Stimulated activated CD4-positive, alpha-beta T cell treated with anti-CD3 and anti-CD28 coated beads, Interleukin-1b, Interleukin-23, amount 100 ng/mL, for 24 hours (primary cell): ENCODE measurements around the gene HSD11B1L.

Experiments
- DNase-seq, 4 experiments: peaks; one replicate each; pipeline ENCODE4 v3.0.0-alpha.2; 2020; ENCODE audit warnings: low read depth in 4 of 4, low spot score in 1 of 4

Gene HSD11B1L

GRCh38 chr19:5666921-5667610 is 13.8 kb upstream of the HSD11B1L start:
- DNase-seq, result no peak

DNA sequence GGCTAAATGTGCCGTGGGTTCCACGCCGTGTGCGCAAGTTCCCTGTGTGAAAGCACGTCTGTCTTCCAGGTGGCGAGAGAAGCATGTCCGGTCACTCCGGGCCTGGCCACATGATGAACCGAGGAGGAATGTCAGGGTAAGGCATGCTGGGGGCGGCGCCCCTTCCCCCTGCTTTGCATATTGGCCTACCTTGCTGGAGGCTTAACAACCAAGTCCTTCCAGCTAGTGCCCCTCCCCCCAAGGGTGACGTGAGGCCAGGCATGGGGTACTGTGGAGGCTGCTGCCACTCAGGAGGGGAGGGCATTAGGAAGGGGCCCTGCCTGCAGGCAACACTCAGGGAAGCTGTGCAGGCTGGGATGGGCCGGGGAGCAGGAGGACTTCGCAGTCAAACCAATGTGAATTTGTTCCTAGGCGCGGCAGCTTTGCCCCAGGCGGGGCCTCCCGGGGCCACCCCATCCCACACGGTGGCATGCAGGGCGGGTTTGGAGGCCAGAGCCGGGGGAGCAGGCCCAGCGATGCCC is 13.0 kb upstream of the HSD11B1L start:
- no peak for DNase-seq

GRCh38 chr19:5669212-5669611 is 11.6 kb upstream of the HSD11B1L start:
- no peak for DNase-seq

- DNase-seq, result no peak
Measured at GRCh38 chr19:5671600-5671999, 9.2 kb upstream of the HSD11B1L start.

DNA sequence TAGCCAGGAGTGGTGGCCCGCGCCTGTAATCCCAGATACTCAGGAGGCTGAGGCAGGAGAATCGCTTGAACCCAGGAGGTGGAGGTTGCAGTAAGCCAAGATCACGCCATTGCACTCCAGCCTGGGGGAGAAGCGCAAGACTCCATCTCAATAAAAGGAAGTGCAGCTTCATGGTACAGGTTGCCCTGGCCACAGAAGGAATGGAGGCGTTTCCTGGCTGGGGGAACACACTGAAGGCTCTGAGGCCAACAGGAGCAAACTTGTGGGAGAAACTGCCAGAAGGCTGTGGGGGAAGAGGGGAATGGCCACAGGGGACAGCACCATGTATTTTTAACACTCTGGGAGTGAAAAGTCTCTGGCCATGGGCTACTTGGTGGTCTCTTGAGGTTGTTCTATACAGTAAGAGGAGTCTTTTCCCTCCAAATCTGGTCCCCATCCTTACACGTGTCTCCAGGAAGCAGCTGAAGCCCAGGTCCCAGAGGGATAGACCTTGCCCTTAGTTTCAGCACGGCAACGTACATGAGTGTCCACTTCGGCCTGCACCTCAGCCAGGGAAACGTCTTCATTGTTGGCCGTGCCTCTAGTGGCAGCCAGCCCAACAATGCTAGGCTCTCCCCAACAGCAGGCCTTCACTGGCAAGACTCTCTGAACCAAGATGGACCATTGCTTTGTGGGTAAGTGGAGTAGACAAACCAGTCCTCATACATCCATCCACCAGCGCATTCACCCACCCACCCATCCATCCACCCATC is 7.9 kb upstream of the HSD11B1L start:
- no peak for DNase-seq

DNA sequence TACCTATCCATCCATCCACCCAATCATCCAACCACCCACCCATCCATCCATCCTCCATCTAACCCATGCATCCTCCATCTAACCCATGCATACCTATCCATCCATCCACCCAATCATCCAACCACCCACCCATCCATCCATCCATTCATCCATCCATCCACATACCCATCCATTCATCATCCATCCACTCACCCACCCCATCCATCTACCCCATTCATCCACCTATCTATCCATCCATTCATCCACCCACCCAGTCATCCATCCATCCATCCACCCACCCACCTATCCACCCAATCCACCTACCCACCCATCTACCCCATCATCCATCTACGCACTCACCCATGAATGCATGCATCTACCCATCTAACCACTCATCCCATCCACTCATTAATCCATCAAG is 7.1 kb upstream of the HSD11B1L start:
- no peak for DNase-seq

- DNase-seq, result no peak
Measured at GRCh38 chr19:5674714-5675113, 6.1 kb upstream of the HSD11B1L start.

GRCh38 chr19:5676105-5676771 is 4.6 kb upstream of the HSD11B1L start:
- no peak for DNase-seq

DNA sequence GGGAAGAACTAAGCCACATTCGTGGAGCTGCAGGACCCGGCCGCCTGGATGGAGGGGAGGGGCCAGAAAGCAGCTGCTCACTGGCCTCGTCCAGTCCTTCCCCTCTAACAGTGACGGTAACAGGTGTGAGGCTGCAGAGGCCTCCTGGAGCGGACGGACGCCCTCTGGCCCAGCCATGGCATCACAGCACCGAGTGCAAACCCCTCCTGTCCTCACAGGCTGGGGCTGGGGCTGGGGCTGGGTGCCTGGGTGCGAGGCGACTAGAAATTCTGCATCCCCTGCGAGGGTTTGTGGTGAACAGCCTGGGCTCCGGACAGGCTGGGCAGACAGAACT is 4.1 kb upstream of the HSD11B1L start:
- DNase-seq, result no peak

GRCh38 chr19:5677136-5677535 is 3.7 kb upstream of the HSD11B1L start:
- no peak for DNase-seq

GRCh38 chr19:5677580-5677979 is 3.2 kb upstream of the HSD11B1L start:
- DNase-seq, result no peak

GRCh38 chr19:5678071-5678718 is 2.6 kb upstream of the HSD11B1L start:
- DNase-seq, result no peak

GRCh38 chr19:5679289-5680083 is 1.3 kb upstream of the HSD11B1L start:
- DNase-seq, result no peak

DNA sequence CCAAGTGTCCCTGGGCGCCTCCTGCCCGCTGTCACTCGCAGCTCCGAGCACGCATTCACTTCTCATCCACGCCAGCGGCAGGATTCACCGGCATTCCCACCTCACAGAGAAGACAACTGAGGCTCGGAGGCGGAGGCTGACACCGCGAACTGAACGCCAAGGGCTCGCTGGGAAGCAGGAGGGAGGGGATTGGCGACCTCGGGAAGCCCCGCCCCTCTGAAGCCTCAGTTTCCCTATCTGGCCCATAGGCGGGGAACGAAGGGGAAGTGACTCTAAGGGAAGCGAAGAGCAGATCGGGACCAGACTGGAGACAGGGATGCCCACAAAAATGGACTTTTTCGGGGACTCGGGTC is 767 bp upstream of the HSD11B1L start:
- no peak for DNase-seq

- no peak for DNase-seq
Measured at GRCh38 chr19:5681391-5682106, 722 bp downstream of the HSD11B1L start.

DNA sequence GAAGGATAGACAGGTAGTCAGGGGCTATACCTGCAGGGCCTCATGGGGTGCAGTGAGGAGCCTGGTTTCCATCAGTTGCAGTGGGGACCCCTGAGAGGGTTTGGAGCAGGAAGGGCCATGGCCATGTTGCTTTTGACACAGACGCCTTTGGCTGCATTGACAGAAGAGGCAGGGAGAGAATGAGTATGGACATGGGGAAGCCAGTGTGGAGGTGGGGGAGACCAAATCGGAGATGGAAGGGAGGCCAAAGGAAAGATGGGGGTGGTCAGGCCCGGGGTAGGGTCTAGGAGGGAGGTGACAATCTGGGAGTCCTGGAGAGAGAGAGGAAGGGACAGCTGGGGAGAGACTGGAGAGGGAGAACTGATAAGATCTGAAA is 1.3 kb downstream of the HSD11B1L start:
- DNase-seq, result no peak

GRCh38 chr19:5683177-5683886 is 2.5 kb downstream of the HSD11B1L start:
- no peak for DNase-seq

GRCh38 chr19:5684694-5685430 is 4.0 kb downstream of the HSD11B1L start:
- no peak for DNase-seq

- DNase-seq, result no peak
Measured at GRCh38 chr19:5686326-5686646, 5.5 kb downstream of the HSD11B1L start.
